ENCODE measurements around the gene PRELP. TPM values are rescaled to one million over a fixed set of nuclear protein-coding genes. Genes with fewer than 3 reads are reported as not detected.
"Not testable (repeated sequence)": the region's sequence is repeated elsewhere in the genome, so short reads cannot be mapped to it uniquely, and the experiment has no call there.

The PRELP gene
- not detected in 2 replicates for polyA plus RNA-seq (2014; cell fraction: cytosol; rRNA removed)
- not detected in 2 replicates for polyA plus RNA-seq (2014; cell fraction: nucleus; rRNA removed)

DNA sequence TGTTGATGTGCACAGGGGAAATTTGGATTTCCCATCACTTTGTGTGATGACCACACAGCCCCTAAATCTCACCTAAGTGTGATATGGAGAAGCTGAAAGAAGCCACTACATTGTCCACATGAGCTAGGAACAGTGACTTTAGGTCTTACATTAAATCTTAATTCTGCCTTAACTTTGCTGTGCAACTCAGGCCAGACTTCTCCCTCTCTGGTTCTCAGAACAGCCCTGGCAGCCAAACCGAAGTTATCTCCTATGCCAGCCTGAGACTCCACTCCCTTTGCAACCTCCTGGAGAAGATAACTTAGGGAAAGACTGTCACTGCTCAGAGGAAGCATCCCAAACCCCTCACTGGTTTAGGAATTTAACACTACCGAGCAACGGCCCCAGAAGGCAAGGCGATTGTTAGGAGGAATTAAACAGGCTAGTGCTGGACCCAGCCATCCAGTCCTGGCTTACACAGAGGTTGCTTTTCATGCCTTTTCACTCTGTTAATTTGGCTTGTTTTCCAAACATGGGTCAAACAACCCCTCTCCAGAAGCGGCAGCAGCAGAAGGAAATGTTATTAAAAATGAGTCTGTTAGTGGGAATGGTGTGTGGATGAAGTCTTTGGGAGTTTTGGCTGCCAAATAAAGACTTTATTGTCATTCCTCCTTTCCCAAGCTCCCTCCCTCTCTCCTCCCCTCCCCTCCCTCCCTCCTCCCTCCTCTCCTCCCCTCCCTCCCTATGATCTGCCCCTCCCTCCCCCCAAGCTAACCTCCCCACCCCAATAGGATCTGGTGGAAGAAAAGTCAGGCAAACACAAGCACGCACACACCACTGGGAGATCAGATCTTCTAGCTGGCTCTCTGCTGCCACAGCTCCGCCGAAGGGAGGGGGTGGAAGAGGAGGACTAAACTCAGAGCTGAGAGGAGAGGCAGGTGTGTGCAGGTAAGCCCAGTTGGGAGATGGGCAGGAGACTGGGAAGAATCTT lies at the start of gene PRELP:
PRELP (plus strand) TSS at position 795 of the 970 bp plus-strand sequence. CDS start 7,379 bp downstream, outside the sequence.
- no peak for DNase-seq (ENCODE audit: low spot score)

DNA sequence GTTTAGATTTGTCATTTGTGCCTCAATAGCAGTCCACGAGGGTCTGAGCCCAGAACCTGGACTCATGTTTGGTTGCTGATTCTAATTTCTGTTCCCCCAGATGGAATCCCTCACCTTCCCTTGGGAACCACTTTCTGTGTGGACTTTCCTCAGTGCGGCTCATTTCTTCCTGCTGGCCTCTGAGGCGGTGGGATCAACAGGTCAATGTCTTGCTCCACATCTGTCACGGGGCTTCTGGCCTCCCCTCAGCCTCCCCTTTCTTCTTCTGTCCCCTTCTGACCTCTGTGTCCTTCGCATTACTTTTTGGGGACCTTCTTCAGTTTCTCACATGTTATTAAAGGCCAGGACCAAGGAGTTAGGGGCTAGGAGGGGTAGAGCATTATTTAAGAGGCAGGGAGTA lies 49.2 kb upstream of the PRELP start:
- DNase-seq (ENCODE audit: low spot score) = no peak

DNA sequence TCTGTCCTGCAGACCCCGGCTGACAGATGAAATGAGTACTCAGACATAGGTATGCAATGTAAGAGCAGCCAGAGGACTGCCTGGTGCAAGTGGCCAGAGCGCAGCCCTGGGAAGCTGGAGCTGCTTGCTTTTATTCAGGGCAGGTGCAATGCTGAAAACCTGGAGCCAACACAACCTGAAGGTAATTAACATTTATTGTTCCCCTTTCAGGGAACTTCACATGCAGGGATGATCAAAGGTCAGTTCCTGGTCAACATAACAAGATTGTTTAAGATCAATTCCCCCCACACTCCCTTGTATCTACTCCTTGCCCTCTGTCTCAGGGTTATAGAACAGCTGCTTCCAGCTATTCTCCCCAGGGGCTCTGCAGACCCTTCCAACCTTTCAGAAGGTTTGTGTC lies 48.7 kb upstream of the PRELP start:
- DNase-seq (ENCODE audit: low spot score) = no peak

DNA sequence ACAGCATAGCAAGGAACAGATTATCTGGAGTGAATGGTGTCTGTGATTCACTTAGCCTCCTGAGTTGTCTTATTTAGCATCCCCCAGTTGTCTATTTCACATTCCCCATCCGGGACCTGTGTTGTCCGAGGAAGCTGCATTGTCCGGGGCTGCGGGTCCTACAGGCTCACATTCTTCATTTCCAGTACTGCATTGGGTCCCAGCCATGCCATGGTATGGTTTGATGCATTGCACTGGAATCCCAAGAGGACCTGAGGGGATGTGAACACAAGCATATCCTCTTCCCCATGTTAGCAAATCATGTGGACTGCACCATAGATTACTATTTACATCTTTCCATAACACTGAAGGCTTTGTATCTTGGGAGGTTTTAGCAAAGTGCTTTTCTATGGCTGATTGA lies 48.2 kb upstream of the PRELP start:
- no peak for DNase-seq (ENCODE audit: low spot score)

DNA sequence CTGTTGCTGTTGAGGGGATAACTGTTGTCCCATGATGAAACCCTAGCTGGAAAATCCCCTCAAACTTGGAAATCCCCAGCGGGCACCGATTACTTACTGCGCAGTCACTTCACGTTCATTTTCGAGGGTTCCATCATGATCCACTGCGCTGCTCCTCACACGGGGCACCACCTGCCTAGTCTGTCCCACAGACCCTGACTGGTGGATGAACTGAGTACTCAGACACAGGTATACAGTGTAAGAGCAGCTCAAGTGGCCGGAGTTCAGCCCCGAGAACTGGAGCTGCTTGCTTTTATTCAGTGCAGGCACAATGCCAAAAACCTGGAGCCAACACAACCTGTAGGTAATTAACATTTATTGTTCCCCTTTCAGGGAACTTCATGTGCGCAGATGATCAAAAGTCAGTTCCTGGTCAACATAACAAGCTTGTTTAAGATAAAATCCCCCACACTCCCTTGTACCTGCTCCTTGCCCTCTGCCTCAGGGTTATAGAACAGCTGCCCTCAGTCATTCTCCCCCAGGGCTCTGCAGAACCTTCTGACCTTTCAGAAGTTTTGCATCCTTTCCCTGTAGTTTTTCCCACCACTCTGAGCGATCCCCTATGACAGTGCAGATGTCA lies 46.5 kb upstream of the PRELP start:
- DNase-seq (ENCODE audit: low spot score) = no peak

DNA sequence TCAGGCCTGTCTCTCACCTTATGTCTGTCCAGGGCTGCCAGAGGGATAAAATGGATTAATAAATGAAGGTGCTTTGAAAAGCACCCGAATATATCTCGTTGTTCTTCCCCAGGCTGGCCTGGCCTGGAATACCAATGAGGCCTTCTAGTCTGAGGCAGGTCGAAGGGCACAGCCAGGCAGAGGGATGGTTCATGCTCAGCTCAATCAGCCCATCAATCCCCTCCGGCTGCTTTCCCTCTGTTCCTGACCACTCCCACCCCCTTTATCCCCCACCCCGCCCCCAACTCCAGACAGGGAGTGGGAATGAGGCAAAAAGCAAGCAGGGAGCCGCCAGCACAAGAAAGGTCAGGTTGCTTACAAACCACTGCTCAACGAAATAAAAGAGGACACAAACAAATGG lies 40.0 kb upstream of the PRELP start:
- DNase-seq (ENCODE audit: low spot score) = no peak

DNA sequence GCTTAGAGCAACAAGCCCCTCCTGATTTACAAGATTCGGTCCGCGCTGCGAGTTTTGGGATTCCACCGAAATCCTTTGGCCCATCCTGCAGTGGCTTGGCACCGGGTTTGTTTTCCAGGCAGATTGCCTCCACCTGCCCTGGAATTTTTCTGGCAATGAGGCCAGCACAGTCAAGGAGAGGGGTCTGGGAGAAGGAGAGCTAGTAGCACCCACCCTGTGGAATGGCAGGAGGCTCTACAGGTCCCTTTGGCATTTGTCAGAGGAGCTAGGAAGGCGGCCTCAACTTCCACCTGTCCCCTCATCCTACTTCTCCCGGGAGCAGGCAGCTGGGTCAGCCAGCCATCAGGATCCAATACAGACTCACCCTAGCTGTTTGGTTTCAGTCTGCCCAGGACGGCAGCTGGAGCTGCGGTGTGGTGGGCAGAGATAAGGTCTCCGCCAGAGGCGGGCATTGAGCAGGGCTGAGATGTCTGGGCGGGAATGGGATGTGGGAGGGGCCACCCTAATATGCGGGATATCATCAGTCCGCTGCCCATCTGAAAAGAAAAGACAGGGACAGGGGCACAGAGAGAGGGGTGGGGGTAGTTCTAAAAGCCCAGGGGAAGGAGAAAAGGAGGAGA lies 37.8 kb upstream of the PRELP start:
- no peak for DNase-seq (ENCODE audit: low spot score)

DNA sequence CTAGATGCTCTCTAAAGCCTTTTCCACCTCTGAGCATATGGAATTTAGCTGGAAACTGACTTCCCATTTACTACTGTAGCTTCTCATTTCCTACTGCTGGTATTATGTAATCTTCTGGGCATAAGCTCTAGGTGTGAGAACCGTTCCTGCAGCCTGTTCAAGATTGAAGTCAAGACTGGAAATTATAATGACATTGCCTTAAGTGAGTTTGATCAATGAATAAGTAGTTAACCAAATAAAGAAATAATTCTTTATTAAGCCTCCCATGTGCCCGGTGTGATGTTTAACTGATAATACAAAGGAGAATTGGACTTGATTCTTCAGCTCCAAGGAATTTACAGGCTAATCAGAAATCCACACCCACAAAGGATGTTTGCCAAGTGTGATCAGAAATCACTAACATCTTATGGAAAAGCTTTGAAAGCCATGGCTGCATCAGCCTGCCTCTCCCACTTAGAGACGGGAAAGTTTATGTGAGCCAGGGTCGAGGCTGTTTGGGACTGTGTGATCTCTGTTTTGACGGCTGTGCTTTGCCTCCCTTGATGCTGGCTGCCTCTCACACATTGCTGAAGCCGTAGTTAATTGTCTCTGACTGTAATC lies 36.4 kb upstream of the PRELP start:
- DNase-seq (ENCODE audit: low spot score) = no peak

DNA sequence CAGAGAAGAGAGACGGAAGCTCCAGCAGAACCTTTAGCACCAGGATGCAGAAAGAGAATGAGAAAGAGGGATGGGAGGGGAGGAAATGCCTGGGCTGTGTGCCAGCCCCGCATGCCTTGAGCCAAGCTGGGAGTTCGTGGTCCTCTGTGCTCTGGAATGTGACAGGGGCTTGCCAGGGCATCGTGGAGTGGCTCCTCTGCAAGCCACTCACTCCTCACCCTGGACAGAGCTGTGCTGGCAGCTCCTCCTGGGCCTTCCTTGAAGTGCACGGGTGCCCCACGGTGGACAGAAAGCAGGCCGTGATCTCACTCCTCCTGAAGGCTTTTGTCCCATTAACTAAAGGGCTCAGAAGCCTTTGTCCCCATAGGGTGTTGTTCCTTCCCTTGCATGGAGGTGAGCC lies 34.8 kb upstream of the PRELP start:
- no peak for DNase-seq (ENCODE audit: low spot score)

DNA sequence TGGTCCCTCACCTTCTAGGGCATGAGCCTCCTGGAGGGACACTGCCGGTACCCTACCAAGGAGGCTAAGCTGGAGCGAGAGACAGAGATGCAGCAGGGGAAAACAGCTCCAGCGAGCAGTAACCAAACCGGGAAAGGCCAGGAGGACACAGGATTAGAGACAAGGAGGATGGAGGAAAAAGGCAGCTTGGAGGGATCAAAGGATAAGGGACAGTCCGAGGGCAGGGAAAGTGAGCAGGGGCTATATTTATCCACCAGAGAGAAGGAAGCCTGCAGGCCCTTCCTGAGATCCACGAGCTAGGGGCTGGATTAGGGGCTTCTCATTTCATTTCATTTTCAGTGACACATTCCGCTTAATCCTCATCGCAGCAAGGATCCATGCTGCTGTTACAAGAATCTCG lies 33.8 kb upstream of the PRELP start:
- no peak for DNase-seq (ENCODE audit: low spot score)

DNA sequence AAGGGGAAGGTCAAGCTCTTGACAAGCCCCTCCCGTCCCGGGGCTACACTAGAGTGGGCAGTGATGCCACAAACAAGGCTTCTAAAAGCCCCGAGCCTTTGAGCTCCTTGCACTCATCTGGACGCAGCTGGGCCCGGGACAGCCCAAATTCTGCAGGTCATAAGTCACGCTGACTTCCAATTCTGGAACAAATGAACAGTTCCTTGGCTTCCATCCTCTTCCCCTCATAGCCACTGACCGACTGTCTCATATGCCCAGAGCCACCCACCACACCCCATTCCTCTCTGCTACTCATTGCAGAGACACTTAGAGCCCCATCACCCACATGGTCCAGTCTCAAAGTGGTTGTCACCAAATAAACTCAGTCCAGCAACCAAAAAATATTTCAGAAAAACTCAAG lies 32.8 kb upstream of the PRELP start:
- no peak for DNase-seq (ENCODE audit: low spot score)

DNA sequence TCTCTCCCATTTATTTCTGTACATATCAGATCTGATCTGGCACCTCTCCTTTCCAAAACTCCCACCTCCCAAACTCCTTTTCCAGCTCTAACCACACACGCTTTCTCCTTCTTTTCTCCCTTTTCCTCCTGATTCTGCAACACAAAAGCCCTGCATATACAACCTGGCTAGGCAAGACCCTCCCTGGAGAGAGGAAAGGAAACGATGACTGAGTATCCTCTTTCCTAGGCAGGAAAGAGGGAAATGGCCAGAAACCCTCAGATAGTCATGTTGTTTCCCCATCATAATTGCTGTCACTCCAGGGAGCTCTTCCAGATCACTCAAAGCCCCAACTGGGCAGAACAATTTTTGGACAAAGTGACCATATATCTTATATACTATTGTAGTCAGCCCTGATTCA lies 32.3 kb upstream of the PRELP start:
- no peak for DNase-seq (ENCODE audit: low spot score)

DNA sequence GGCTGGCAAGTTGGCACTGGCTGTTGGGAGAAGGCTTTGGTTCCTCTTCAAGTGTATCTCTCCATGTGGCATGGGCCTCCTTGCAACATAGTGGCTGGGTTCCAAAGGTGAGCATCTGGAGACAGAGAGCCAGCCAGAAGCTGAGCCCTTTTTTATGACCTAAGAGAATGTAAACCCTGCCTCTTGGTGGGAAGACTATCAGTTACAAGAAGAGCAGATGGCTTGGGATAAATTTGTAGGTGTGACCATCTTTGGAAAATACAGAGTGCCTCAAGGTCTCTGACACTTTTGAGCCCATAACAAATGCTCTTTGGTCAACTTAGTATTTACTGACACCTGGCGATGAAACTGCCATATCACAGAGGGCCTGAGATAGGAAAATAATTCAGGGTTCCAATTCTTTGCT lies 31.4 kb upstream of the PRELP start:
- no peak for DNase-seq (ENCODE audit: low spot score)

DNA sequence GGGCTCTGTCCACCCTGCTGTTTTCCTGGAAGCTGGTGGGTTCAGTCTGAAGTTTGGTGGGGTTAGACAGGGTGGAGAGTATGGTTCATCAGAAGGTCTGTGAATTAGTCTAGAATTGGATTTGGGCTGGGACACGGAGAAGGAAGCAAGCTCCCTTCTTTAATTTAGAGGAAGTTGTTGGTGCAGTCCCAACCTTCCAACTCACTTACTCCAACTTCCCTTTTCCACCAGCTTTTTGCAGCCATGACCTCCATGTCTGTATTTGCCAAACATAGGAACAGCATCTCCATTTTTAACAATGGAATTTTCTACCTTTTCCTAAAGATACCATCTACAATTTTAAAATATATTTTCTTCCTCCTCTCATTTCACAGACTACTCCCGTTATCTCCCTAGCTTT lies 28.5 kb upstream of the PRELP start:
- no peak for DNase-seq (ENCODE audit: low spot score)

DNA sequence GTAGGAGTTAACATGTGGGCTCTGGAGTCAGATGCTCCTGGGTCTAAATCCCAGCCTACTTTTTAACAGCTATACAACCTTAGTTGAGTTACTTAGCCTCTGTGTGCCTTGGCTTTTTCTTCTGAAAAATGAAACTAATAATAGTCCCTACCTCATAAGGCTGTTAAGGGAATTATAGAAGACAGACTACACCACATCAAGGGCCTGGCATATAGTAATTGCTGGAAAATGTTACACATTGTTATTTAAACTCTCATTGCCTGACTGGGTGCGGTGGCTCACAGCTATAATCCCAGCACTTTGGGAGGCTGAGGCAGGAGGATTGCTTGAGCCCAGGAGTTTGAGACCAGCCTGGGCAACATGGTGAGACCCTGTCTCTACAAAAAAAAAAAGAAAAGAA lies 28.0 kb upstream of the PRELP start:
- not testable (repeated sequence) for DNase-seq (ENCODE audit: low spot score)

DNA sequence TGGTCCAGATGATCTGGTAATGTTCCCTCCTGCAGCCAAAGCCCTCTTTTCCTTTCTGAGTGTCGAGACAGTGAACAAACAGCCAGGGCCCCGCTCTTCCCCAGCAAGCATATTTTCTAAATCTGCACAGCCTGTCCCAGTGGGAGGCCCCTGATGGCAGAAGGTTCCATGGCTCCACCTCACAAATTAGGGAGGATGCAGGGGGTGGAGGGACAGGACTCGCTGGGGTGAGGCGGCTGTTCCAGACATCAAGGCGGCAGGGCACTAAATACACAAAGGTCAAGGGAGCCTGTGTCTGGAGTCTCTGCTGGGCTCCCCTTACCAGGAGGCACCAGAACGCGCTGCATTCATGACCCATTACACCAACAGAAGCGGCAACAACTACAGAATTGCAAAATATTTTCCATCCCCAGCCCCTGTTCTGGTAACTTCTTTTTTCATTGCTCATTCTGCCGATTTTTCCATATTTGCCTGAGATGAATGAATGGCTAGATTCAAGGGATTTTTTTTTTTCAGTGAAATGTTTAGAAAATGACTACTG lies 27.0 kb upstream of the PRELP start:
- DNase-seq (ENCODE audit: low spot score) = no peak

DNA sequence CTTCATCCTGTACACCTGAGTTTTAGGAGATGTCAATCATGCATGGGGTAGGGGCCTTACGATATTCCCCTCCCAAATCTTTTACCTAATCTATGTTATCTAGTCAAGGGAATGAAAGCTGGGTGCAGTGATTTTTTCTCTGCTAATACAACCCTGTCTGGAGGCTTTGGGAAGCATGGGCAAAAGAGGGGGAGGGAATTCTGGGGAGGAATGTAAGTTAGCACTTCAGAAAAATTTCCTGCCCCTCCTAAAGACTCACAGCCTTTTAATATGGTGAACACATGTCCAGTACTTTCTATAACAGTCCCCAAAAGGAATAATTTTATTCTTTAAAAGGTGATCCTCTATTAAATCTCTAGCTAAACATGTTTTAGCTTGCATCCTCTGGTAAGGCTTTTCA lies 25.6 kb upstream of the PRELP start:
- DNase-seq (ENCODE audit: low spot score) = no peak

DNA sequence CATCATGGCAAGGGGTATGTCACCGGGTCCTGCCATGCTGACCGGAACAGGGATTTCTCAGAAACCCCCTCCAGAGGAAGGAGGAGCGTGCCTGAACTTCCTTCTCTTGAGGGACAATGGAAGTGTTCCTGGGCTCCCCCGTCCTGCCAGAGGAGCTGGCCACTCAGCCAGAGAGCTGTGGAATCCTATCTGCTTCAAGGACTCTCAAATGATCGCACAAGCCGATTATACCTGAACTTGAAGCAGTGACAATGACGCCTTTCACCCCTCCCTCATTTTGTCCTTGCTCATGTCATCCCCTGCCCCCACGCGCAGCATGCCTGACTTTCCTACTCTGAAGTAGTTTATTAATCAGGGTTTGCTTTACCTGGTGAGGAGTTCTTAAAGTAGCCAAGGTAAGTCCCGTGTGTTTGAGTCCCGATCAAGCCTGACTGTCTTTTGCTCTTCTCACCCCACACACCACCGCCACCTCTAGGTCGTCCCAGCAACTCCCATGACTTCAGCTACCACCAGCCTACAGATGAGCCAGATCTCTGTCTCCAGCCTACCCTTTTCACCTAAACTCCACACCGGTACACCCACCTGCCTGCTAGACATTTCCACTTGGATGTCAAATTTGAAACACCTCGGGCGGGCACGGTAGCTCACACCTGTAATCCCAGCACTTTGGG lies 25.0 kb upstream of the PRELP start:
- DNase-seq (ENCODE audit: low spot score) = no peak

DNA sequence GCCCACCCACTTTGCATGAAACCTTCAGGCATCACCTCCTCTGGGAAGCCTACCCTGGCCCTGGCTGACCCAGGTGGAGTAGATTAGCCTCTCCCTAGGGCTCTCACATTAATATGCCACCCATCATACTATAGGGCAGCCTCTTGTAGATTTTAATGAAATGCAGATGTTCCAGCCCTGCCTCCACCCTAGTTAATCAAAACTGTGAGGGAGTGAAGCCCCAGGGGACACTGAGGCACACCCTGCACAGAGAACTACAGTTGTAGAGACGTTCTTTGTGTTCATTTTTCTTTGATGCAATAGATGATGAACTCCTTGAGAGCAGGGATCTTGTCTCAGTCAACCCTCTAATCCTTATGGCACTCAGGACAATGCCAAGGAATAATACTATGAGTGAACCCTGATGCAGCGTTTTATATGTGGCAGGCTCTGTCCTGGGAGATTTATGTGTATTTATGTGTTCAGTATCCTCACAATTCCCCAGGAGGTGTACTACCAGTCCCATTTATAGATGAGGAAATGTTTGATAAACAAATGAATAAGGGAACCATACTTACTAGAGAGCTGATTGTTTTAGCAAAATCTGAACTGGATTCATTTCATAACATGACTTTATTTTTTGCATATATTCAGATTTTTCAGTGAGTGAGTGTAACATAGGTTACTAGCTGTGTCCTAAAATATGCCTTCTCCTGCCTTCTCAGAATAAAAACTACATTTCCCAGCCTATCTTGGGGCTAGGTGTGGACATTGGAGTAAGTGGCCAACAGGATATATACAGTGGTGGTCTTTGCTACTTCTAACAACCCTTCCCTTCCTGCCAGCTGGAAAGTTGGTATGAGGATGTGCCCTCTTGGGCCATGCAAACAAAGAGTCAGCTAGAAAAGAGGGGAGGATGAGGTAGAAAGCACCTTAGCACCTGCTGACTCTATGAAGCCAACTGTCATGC lies 23.5 kb upstream of the PRELP start:
- no peak for DNase-seq (ENCODE audit: low spot score)

DNA sequence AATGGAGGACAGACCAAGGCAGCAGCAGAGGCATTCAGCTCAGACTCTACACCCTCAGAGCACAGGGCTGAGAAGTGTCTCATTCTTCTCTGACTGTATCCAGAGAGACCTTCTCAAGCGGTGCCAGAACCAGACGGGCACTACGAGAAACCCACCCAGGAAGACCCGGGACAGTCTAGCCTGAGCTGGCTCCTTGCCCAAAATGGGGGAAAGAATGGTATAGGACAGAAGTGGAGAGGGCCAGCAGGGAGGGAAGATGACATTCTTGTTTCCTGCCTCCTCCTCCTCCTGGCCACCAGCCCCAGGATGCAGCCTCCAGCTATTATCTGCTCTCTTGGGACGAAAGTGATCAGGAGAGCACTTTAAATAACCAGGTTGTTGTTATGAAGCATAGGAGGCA lies 22.6 kb upstream of the PRELP start:
- no peak for DNase-seq (ENCODE audit: low spot score)
